ENCODE results near the gene ITPK1.

ITPK1 gene

DNA sequence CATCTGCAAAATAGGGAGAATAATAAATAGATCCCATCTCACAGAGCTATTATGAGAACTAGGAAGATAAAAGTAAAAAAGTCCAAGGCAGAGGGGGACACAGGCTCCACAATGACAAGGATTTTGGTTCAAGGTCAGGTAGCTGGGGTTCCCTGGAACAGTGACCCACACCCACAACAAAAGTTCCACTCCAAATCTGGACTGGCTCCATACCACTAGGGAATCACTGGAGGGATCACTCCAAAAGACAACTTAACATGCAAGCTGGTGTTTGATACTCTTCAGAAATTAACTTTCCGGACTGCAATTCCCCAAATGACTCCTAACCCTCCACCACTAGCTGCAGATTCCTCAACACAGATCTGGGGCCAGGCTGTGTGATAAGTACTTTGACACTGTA lies 54.9 kb downstream of the ITPK1 start:
- no peak overlapping the region for H3K4me3 ChIP-seq (ENCODE audit: low read length)
- peaks cover 20% of the 10 kb centered on the region for H3K4me1 ChIP-seq (ENCODE audit: control insufficient read depth, insufficient read depth, low read length)
- no peaks in the 10 kb centered on the region for H3K9me3 ChIP-seq (ENCODE audit: control insufficient read depth, low read length)
- H3K9ac ChIP-seq (ENCODE audit: low read length) = no peak overlapping the region
- H3K36me3 ChIP-seq (ENCODE audit: control insufficient read depth, insufficient read depth, low read length) = no peaks in the 10 kb centered on the region
- H3K27me3 ChIP-seq (ENCODE audit: control insufficient read depth, insufficient read depth, low read length) = no peaks in the 10 kb centered on the region

DNA sequence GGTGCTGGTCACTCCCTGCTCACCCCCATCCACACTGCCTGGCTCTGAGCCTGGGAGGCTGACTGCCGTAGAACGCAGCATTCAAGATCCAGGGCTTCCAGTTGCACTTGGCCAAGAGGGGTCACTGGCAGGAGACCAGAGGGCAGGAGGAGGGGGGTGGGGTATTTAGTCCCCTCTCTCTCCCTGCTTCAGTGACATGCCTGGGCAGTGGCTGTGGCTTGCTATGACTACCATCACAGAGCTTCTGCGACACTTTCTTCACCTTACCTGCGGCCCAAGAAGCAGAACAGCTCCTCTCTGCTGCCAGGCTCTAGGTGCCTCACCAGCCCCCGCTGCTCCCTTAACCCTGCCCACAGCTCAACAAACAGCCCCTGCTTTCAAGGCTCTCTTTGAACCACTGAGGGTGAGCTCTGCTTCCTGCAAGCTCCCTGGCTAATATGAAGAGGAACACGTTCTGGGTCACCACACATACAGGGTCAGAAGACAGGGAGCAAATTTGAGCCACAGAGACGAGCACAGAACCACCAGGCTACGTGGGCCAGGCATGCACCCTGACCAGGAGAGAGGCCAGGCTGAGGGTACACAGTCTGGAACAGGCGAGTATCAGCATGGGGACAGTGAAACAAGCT lies 55.7 kb downstream of the ITPK1 start:
- Histone ChIP-seq H3K9ac (ENCODE audit: low read length) (no peak overlapping the region), H3K9me3 (ENCODE audit: control insufficient read depth, low read length) (no peaks in the 10 kb centered on the region), H3K4me3 (ENCODE audit: low read length) (no peak overlapping the region), H3K36me3 (ENCODE audit: control insufficient read depth, insufficient read depth, low read length) (no peaks in the 10 kb centered on the region), H3K4me1 (ENCODE audit: control insufficient read depth, insufficient read depth, low read length) (peaks cover 28% of the 10 kb centered on the region), H3K27me3 (ENCODE audit: control insufficient read depth, insufficient read depth, low read length) (no peaks in the 10 kb centered on the region)

DNA sequence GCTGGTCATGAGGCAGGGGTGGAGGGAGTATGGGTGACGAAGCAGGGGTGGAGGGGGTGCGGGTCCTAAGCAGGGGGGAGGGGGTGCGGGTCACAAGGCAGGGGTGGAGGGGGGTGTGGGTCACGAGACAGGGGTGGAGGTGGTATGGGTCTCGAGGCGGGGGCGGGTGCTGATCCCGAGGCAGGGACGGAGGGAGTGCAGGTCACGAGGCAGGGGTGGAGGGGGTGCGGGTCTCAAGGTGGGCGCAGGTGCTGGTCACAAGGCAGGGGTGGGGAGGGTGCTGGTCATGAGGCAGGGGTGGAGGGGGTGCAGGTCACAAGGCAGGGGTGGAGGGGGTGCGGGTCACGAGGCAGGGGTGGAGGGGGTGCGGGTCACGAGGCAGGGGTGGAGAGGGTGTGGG lies 56.5 kb downstream of the ITPK1 start:
- H3K4me3 ChIP-seq (ENCODE audit: low read length) = no peak overlapping the region
- no peaks in the 10 kb centered on the region for H3K9me3 ChIP-seq (ENCODE audit: control insufficient read depth, low read length)
- no peak overlapping the region for H3K9ac ChIP-seq (ENCODE audit: low read length)
- peaks cover 29% of the 10 kb centered on the region for H3K4me1 ChIP-seq (ENCODE audit: control insufficient read depth, insufficient read depth, low read length)
- H3K27me3 ChIP-seq (ENCODE audit: control insufficient read depth, insufficient read depth, low read length) = no peaks in the 10 kb centered on the region
- no peaks in the 10 kb centered on the region for H3K36me3 ChIP-seq (ENCODE audit: control insufficient read depth, insufficient read depth, low read length)

DNA sequence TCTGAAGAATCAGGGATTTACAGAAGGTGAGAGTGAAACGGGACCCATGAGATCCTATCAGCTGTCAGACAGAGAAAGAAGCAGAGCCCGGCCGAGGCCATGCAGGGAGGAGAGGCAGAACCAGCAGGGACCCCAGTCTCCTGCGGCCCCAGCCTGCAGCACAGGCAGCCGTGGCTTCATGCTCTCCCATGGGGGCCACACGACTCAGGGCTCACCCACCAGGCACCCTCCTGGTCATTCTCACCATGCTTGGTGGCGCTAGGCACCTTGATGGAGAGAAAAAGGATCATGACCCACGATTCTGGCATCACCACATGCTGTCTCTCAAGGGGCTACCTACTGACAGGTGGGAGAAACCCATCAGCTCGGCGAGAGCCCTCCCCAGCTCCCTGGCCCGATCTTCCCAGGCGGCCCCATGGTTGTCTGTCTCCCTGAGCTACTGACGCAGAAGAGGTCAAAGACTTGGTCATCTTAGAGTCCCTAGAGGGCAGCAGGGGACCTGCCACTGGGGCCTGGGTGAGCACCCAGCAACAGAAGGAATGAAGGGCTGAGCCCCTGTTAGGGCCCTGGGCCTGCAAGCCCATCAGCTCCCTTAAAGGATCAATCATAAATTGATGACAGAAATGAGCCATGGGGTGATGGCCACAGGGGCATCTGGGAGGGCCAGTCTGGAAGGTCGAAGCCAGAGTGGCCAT lies 58.0 kb downstream of the ITPK1 start:
- peaks cover 29% of the 10 kb centered on the region for H3K4me1 ChIP-seq (ENCODE audit: control insufficient read depth, insufficient read depth, low read length)
- no peak overlapping the region for H3K4me3 ChIP-seq (ENCODE audit: low read length)
- no peak overlapping the region for H3K9ac ChIP-seq (ENCODE audit: low read length)
- no peaks in the 10 kb centered on the region for H3K27me3 ChIP-seq (ENCODE audit: control insufficient read depth, insufficient read depth, low read length)
- no peaks in the 10 kb centered on the region for H3K9me3 ChIP-seq (ENCODE audit: control insufficient read depth, low read length)
- no peaks in the 10 kb centered on the region for H3K36me3 ChIP-seq (ENCODE audit: control insufficient read depth, insufficient read depth, low read length)

DNA sequence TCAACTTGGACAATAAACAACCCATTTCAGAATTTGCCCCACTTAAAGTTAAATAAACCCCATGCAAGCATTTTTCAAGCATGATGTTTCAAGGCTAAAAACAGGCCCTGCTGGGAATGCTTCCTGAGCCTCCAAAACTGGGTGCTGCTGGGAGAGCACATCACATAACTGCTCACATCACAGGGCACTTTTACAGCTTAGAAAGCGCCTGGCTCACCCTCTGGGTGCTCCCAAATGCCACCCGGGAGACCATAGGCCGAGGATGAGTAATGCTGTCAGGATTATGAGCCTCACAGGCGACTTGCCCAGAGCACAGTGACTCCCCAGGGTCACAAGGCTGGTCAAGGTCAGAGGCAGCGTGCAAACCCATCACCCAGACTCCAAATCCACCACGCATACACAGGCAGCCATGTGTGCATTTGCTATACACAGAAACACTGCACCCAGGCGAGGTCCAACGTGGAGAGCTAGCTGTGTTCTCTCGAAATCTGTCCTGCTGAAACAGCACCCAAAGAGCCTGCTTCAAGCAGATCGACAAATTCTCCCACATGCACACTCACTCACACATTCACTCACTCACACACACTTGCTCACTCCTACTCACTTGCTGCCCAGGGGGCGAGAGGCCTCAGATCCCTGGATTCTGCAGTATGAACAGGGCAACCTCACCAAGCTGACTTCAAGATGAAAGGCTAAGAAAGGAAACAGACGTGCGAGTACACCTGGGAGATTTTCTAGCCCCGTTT lies 58.7 kb downstream of the ITPK1 start:
- H3K4me3 ChIP-seq (ENCODE audit: low read length) = no peak overlapping the region

DNA sequence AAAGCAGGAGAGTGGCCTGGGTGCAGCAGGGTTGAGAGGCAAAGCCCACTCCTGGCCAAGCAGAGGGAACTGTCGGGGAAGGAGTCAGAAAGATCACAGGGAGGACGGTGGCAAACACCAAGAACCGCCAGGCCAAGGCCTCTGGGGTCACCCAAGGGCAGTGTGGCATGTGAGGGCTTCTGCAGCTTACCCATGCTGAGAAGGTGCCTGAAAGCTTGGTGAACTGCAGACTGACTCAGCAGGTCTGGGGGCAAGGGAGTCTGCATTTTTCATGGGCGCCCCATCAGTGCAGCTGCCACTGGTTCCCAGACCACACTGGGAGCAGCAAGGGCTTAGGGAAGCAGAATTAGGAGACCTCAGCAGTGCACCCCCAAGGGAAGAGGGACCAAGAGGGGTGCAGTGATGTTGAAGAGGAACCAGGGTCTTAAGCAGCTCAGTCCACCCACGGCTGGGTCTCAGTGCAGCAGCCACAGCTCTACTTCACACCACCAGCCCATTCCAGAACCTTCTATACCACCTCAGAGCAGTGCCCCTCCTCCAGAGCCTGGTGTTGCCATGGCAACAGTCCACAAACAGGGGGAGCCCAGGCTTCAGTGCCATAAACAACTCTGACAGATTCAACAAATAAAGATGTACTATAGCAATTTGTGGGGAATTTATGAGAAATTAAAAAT lies 59.4 kb downstream of the ITPK1 start:
- no peaks in the 10 kb centered on the region for H3K27me3 ChIP-seq (ENCODE audit: control insufficient read depth, insufficient read depth, low read length)
- H3K36me3 ChIP-seq (ENCODE audit: control insufficient read depth, insufficient read depth, low read length) = no peaks in the 10 kb centered on the region
- H3K9me3 ChIP-seq (ENCODE audit: control insufficient read depth, low read length) = no peaks in the 10 kb centered on the region
- no peak overlapping the region for H3K4me3 ChIP-seq (ENCODE audit: low read length)
- H3K9ac ChIP-seq (ENCODE audit: low read length) = no peak overlapping the region
- peaks cover 39% of the 10 kb centered on the region for H3K4me1 ChIP-seq (ENCODE audit: control insufficient read depth, insufficient read depth, low read length)

More for the DNA sequence above, 58.7 kb downstream of the ITPK1 start:
- Histone ChIP-seq H3K4me1 (ENCODE audit: control insufficient read depth, insufficient read depth, low read length) (peaks cover 33% of the 10 kb centered on the region), H3K9ac (ENCODE audit: low read length) (no peak overlapping the region), H3K9me3 (ENCODE audit: control insufficient read depth, low read length) (no peaks in the 10 kb centered on the region), H3K27me3 (ENCODE audit: control insufficient read depth, insufficient read depth, low read length) (no peaks in the 10 kb centered on the region), H3K36me3 (ENCODE audit: control insufficient read depth, insufficient read depth, low read length) (no peaks in the 10 kb centered on the region)

DNA sequence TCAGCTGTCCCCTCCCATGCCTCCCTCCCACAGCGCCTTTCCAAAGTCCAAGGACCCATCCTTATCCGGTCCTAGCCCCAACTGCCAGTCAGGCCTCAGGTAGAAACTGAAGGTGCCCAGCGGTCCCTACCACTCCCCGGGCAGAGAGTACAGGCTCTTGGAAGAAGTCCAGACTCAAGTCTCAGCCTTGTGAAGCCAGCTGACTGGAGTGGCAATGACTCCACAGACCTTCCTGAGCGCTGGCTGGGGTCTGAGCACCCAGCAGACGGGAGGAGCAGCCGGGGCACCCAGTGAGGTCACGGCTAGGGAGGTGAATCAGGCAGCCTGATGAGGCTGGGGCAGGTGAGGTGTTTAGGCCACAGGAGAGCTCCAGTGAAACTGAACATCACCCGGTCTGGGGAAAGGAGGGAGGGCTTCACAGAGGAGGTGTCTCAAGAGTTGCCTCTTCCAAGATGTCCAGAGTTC lies 60.0 kb downstream of the ITPK1 start:
- Histone ChIP-seq H3K4me1 (ENCODE audit: control insufficient read depth, insufficient read depth, low read length) (peaks cover 40% of the 10 kb centered on the region), H3K36me3 (ENCODE audit: control insufficient read depth, insufficient read depth, low read length) (no peaks in the 10 kb centered on the region), H3K9ac (ENCODE audit: low read length) (no peak overlapping the region), H3K9me3 (ENCODE audit: control insufficient read depth, low read length) (no peaks in the 10 kb centered on the region), H3K27me3 (ENCODE audit: control insufficient read depth, insufficient read depth, low read length) (no peaks in the 10 kb centered on the region), H3K4me3 (ENCODE audit: low read length) (no peak overlapping the region)

DNA sequence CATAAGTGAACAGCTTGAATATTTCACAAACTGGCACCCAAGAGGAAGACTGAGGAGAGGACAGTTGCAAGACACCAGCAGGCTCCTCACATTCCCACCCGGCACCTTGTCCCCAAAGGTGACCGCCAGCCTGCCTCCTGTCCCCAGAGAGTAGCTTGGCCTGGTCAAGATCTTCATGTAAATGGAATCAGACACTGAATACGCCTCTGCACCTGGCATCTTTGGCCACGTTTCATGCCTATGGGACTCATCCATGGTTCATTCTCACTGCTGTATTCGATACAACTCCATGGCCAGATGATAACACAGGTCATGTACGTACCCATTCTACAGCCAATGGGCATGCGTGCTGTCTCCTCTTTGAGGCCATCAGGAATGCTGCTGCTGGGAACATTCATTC lies 60.8 kb downstream of the ITPK1 start:
- Histone ChIP-seq H3K9ac (ENCODE audit: low read length) (no peak overlapping the region), H3K27me3 (ENCODE audit: control insufficient read depth, insufficient read depth, low read length) (no peaks in the 10 kb centered on the region), H3K4me1 (ENCODE audit: control insufficient read depth, insufficient read depth, low read length) (peaks cover 45% of the 10 kb centered on the region), H3K36me3 (ENCODE audit: control insufficient read depth, insufficient read depth, low read length) (no peaks in the 10 kb centered on the region), H3K4me3 (ENCODE audit: low read length) (no peak overlapping the region), H3K9me3 (ENCODE audit: control insufficient read depth, low read length) (no peaks in the 10 kb centered on the region)

DNA sequence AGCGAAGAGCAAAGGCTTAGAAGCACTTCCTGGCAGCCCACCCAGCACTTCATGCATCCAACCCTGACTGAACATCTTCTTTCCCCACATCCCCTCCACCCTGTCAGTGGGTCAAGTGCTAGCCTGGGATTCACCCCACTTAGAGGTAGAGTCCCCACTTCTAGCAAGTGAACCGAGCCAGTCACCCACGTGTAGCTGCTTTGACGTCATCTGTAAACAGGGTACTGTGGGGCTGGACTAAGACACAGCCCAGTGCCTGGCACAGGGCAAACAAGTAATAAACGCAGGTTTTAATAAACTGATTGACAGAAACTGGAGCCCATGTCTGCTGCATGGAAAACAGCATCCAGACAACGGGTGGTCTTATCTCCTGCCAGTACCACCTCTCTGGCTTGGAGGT lies 61.7 kb downstream of the ITPK1 start:
- Histone ChIP-seq H3K4me1 (ENCODE audit: control insufficient read depth, insufficient read depth, low read length) (peaks cover 53% of the 10 kb centered on the region), H3K9me3 (ENCODE audit: control insufficient read depth, low read length) (no peaks in the 10 kb centered on the region), H3K4me3 (ENCODE audit: low read length) (no peak overlapping the region), H3K9ac (ENCODE audit: low read length) (no peak overlapping the region), H3K27me3 (ENCODE audit: control insufficient read depth, insufficient read depth, low read length) (no peaks in the 10 kb centered on the region), H3K36me3 (ENCODE audit: control insufficient read depth, insufficient read depth, low read length) (no peaks in the 10 kb centered on the region)

DNA sequence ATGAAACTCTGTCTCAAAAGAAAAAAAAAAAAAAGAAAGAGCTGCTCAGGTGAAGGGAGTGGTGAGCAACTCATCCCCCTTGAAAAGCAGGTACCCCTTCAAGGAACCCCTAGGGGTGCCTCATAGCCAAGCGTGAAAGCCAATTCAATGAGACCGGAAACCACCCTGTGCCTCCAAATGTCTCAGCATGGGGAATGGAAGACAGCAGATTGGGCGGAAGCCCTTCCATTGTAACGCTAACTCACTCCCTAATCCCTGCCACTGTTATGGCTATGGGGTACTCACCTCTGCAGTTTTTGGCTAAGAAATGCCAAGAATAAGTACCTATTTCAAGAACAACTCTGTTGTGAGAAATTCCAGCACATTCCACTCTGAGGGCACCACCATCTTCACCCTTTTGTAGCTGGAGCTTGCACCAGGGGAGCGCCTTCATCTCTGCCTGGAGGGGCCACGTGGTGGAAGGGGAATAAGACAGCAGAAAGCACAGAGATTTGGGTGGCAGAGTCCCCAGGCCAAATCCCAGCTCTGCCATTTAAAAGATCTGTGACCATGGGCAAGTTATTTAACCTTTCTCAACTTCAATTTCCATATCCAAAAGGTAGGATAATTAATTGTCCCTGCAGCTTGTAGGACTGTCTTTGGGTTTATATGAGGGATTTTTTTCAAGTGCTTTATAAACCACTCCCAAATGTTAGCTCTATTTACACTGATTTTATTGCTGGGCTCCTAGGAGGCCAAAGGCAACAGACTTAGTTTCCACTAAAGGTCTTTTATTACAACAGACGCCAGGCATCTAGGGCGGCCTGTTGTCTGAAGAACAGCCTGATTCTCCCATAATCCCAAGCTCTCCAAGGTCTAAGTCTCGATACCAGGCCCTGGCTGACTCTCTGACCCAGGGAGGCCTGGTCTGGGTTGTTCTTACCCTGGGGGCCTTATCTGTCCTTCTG lies 63.9 kb downstream of the ITPK1 start:
- no peaks in the 10 kb centered on the region for H3K27me3 ChIP-seq (ENCODE audit: control insufficient read depth, insufficient read depth, low read length)
- no peaks in the 10 kb centered on the region for H3K9me3 ChIP-seq (ENCODE audit: control insufficient read depth, low read length)
- peaks cover 61% of the 10 kb centered on the region for H3K4me1 ChIP-seq (ENCODE audit: control insufficient read depth, insufficient read depth, low read length)
- no peak overlapping the region for H3K9ac ChIP-seq (ENCODE audit: low read length)
- H3K36me3 ChIP-seq (ENCODE audit: control insufficient read depth, insufficient read depth, low read length) = peaks cover 3% of the 10 kb centered on the region
- no peak overlapping the region for H3K4me3 ChIP-seq (ENCODE audit: low read length)

DNA sequence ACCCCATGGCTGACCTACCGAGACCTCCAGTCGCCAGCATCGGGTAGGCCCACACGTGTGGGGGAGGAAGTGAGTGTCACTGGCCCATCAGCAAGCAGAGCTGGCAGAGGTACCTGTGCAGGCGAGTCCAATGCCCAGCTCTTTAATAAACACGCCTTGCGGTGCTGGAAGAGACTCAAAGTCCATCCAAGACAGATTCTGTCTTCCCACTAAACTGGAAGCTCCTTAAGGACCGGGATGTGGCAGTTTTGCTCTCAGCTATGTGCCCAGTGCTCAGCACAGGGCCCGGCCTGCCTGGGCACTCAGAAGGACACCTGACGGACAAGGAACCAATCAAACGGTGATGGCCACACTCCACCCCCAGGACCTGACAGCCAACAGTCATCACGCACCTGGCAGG lies 65.0 kb downstream of the ITPK1 start:
- Histone ChIP-seq H3K9ac (ENCODE audit: low read length) (no peak overlapping the region), H3K27me3 (ENCODE audit: control insufficient read depth, insufficient read depth, low read length) (no peaks in the 10 kb centered on the region), H3K36me3 (ENCODE audit: control insufficient read depth, insufficient read depth, low read length) (peaks cover 3% of the 10 kb centered on the region), H3K4me1 (ENCODE audit: control insufficient read depth, insufficient read depth, low read length) (peaks cover 61% of the 10 kb centered on the region), H3K4me3 (ENCODE audit: low read length) (no peak overlapping the region), H3K9me3 (ENCODE audit: control insufficient read depth, low read length) (no peaks in the 10 kb centered on the region)
